NCI-H2227 (cell line): ENCODE data around the gene GAPVD1.
"Not testable (repeated sequence)": the region's sequence is repeated elsewhere in the genome, so short reads cannot be mapped to it uniquely, and the experiment has no call there.

Experiments used
- DNase-seq: peaks from one replicate; lab custom pipeline; 2025; ENCODE audit not compliant: unreplicated experiment; lab: John Stamatoyannopoulos, UW

GAPVD1 gene

GRCh38 chr9:125304273-125304672 lies 42.6 kb downstream of the GAPVD1 start:
- DNase-seq: no peak

GRCh38 chr9:125312411-125312810 lies 50.8 kb downstream of the GAPVD1 start:
- no peak for DNase-seq

- not testable (repeated sequence) for DNase-seq
These were observed 54.7 kb downstream of the GAPVD1 start for GRCh38 chr9:125316359-125316758.

GRCh38 chr9:125317704-125318103 lies 56.1 kb downstream of the GAPVD1 start:
- no peak for DNase-seq

GRCh38 chr9:125321496-125321895 lies 59.9 kb downstream of the GAPVD1 start:
- DNase-seq: no peak

- no peak for DNase-seq
These were observed 62.0 kb downstream of the GAPVD1 start for GRCh38 chr9:125323615-125324014.

- no peak for DNase-seq
These were observed 64.2 kb downstream of the GAPVD1 start for GRCh38 chr9:125325826-125326225.

- no peak for DNase-seq
These were observed 68.4 kb downstream of the GAPVD1 start for GRCh38 chr9:125329978-125330377.

GRCh38 chr9:125330587-125330986 lies 69.0 kb downstream of the GAPVD1 start:
- DNase-seq: peak; percentile 23

- no peak for DNase-seq
These were observed 70.9 kb downstream of the GAPVD1 start for GRCh38 chr9:125332527-125332926.

- DNase-seq: no peak
These were observed 75.6 kb downstream of the GAPVD1 start for GRCh38 chr9:125337236-125337635.

GRCh38 chr9:125338929-125339328 lies 77.3 kb downstream of the GAPVD1 start:
- DNase-seq: no peak

- no peak for DNase-seq
These were observed 79.9 kb downstream of the GAPVD1 start for GRCh38 chr9:125341566-125341965.

- DNase-seq: peak; percentile 78
These were observed 82.1 kb downstream of the GAPVD1 start for GRCh38 chr9:125343518-125344275.

- DNase-seq: peak; percentile 58
These were observed 84.6 kb downstream of the GAPVD1 start for GRCh38 chr9:125346080-125346732.

GRCh38 chr9:125355601-125356000 lies 94.0 kb downstream of the GAPVD1 start:
- no peak for DNase-seq

GRCh38 chr9:125356032-125356431 lies 94.4 kb downstream of the GAPVD1 start:
- no peak for DNase-seq

GRCh38 chr9:125359011-125359410 lies 97.4 kb downstream of the GAPVD1 start:
- no peak for DNase-seq

- DNase-seq: no peak
These were observed 99.0 kb downstream of the GAPVD1 start for GRCh38 chr9:125360601-125361000.

- DNase-seq: peak; percentile 5
These were observed 100.4 kb downstream of the GAPVD1 start for GRCh38 chr9:125361837-125362531.

GRCh38 chr9:125366676-125367075 lies 105.0 kb downstream of the GAPVD1 start:
- DNase-seq: peak; percentile 14

GRCh38 chr9:125370786-125371185 lies 109.2 kb downstream of the GAPVD1 start:
- peak; percentile 33 for DNase-seq
